Measurements from ENCODE around the gene COL4A1.

- TF ChIP-seq CTCF (conservative IDR thresholded peaks at IDR 0.05; ENCODE audit: low read length) (no peak), EZH2phosphoT487 (IDR thresholded peaks at IDR 0.05; ENCODE audit: borderline replicate concordance) (no peak)
Observed at GRCh38 chr13:110105136-110105535, 201.8 kb downstream of the COL4A1 start.

Measured in Loucy (cell line).